ENCODE results near the gene VSTM5. TPM values are rescaled to one million over a fixed set of nuclear protein-coding genes. Genes with fewer than 3 reads are reported as not detected.

Gene VSTM5
- total and polyA plus RNA-seq, 2 donors (not counting 3 experiments of a cell fraction or from before 2014, with no cell fraction given) = 0.03 TPM; not detected in 1

DNA sequence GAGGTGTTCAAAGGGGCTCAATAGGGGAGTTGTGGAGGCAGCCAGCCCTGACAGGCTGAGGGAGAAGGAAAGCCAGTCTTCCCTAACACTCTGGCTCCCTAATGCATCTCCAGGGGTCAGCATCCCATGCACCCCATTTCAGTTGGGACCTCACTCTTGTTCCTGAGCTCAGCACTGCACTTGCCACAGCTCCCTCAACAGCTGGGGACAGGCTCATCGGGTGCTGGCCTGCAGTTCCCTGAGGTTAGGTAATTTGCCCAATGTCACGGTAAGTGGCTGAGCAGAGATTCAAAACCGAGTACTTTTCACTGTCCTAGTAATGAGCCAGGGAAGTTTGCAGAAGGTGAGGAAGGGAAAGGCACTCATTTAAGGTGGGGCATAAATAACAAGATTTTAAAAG lies 20.8 kb downstream of the VSTM5 start:
- H3K9me3 ChIP-seq (replicated peaks; ENCODE audit: control insufficient read depth, insufficient read depth, low read length) = no peaks in the 10 kb centered on the region
- H3K4me2 ChIP-seq (ENCODE audit: insufficient read depth, low read length) = no peak overlapping the region
- H3K9ac ChIP-seq (replicated peaks; ENCODE audit: extremely low read depth, insufficient read depth, low read length) = no peak overlapping the region
- H3K79me2 ChIP-seq (ENCODE audit: control insufficient read depth, insufficient read depth, low read length) = no peaks in the 10 kb centered on the region
- H3K27me3 ChIP-seq (ENCODE audit: control insufficient read depth in 2 of 2, insufficient read depth in 2 of 2, low read length in 2 of 2) = no peaks in the 10 kb centered on the region
- no peaks in the 10 kb centered on the region for H3K9me1 ChIP-seq (replicated peaks; ENCODE audit: control insufficient read depth, extremely low read depth, insufficient read depth, low read length)
- BruUV-seq (replicated peaks) = no TSS peak
- no peaks in the 10 kb centered on the region for H4K20me1 ChIP-seq (replicated peaks; ENCODE audit: control insufficient read depth, extremely low read depth, insufficient read depth, low read length)
- DNase-seq (ENCODE audit: low read depth, low spot score) = no peak
- FAIRE-seq = no peak
- intact Hi-C loops (cut with micrococcal nuclease) (no loop called here), dilution Hi-C loops (cut with MboI; ENCODE audit: extremely low pct_ligation_motif_present, low sequenced_read_pairs) (no loop called here)
- ChIA-PET CTCF (no interaction called here), POLR2A (no interaction called here)
- TF ChIP-seq, protein P1, sequence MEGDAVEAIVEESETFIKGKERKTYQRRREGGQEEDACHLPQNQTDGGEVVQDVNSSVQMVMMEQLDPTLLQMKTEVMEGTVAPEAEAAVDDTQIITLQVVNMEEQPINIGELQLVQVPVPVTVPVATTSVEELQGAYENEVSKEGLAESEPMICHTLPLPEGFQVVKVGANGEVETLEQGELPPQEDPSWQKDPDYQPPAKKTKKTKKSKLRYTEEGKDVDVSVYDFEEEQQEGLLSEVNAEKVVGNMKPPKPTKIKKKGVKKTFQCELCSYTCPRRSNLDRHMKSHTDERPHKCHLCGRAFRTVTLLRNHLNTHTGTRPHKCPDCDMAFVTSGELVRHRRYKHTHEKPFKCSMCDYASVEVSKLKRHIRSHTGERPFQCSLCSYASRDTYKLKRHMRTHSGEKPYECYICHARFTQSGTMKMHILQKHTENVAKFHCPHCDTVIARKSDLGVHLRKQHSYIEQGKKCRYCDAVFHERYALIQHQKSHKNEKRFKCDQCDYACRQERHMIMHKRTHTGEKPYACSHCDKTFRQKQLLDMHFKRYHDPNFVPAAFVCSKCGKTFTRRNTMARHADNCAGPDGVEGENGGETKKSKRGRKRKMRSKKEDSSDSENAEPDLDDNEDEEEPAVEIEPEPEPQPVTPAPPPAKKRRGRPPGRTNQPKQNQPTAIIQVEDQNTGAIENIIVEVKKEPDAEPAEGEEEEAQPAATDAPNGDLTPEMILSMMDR (IDR thresholded peaks at IDR 0.05; ENCODE audit: extremely low read depth in 1 of 2, insufficient read depth in 1 of 2, low read depth in 1 of 2, low read length in 2 of 2) = no peak
- no peak for TF ChIP-seq POLR2A (IDR thresholded peaks at IDR 0.05; ENCODE audit: low read depth, low read length)
- no peak for TF ChIP-seq POLR2AphosphoS5 (IDR thresholded peaks at IDR 0.05; ENCODE audit: insufficient read depth, low read depth, low read length)
- TF ChIP-seq JUN (IDR thresholded peaks at IDR 0.05; ENCODE audit: borderline replicate concordance, insufficient read depth, insufficient read length, low read depth) = no peak
- no peak for TF ChIP-seq FOS (IDR thresholded peaks at IDR 0.05; ENCODE audit: borderline replicate concordance, insufficient read depth, low read length)
- TF ChIP-seq, protein P2, sequence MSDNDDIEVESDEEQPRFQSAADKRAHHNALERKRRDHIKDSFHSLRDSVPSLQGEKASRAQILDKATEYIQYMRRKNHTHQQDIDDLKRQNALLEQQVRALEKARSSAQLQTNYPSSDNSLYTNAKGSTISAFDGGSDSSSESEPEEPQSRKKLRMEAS (IDR thresholded peaks at IDR 0.05; ENCODE audit: insufficient read depth, insufficient read length) = no peak
- no peak for TF ChIP-seq MYC (IDR thresholded peaks at IDR 0.05; ENCODE audit: low read depth, low read length)
- no peak for TF ChIP-seq EZH2 (IDR thresholded peaks at IDR 0.05; ENCODE audit: borderline replicate concordance, low read depth, low read length, severe bottlenecking)
- TF ChIP-seq GATA2 (IDR thresholded peaks at IDR 0.05; ENCODE audit: insufficient read depth, insufficient read length, low read depth, low read length) = no peak
- H2AFZ ChIP-seq (ENCODE audit: low read depth, low read length) = no peak overlapping the region
- no peak overlapping the region for H3K27ac ChIP-seq (ENCODE audit: insufficient read depth, low read depth, low read length)
- H3K4me3 ChIP-seq (replicated peaks in 1 of 3; ENCODE audit: insufficient read depth in 1 of 3, low read depth in 1 of 3, low read length in 3 of 3) = no peak overlapping the region
- H3K4me1 ChIP-seq (ENCODE audit: control insufficient read depth, extremely low read depth, insufficient read depth, low read length) = no peaks in the 10 kb centered on the region
- no peaks in the 10 kb centered on the region for H3K36me3 ChIP-seq (ENCODE audit: control insufficient read depth in 2 of 2, extremely low read depth in 1 of 2, insufficient read depth in 2 of 2, low read length in 2 of 2)

All from endothelial cell of umbilical vein (primary cell).